GM20000 (cell line): Measurements from ENCODE around the gene KRT72.

Source experiments
- DNase-seq: peaks from one replicate; pipeline ENCODE4 v3.0.0; 2012; ENCODE audit warnings: low spot score
- TF ChIP-seq, protein P1 (sequence below): IDR thresholded peaks from 2 replicates; pipeline ENCODE4 v1.5.1; 2012; ENCODE audit warnings: mild to moderate bottlenecking, control low read depth; ENCODE audit errors: extremely low read depth, missing control alignments

KRT72 gene

GRCh38 chr12:52618216-52618615 is 17.0 kb upstream of the KRT72 start, which contains the start of gene KRT73:
Gene KRT73, minus strand, starts transcription at chr12:52618559. Its CDS starts 35 bp downstream, at chr12:52618524.
- TF ChIP-seq, protein P1, sequence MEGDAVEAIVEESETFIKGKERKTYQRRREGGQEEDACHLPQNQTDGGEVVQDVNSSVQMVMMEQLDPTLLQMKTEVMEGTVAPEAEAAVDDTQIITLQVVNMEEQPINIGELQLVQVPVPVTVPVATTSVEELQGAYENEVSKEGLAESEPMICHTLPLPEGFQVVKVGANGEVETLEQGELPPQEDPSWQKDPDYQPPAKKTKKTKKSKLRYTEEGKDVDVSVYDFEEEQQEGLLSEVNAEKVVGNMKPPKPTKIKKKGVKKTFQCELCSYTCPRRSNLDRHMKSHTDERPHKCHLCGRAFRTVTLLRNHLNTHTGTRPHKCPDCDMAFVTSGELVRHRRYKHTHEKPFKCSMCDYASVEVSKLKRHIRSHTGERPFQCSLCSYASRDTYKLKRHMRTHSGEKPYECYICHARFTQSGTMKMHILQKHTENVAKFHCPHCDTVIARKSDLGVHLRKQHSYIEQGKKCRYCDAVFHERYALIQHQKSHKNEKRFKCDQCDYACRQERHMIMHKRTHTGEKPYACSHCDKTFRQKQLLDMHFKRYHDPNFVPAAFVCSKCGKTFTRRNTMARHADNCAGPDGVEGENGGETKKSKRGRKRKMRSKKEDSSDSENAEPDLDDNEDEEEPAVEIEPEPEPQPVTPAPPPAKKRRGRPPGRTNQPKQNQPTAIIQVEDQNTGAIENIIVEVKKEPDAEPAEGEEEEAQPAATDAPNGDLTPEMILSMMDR: no peak
- no peak for DNase-seq

- TF ChIP-seq, protein P1: no peak
- no peak for DNase-seq
Observed at GRCh38 chr12:52617403-52617785, 16.1 kb upstream of the KRT72 start.

- DNase-seq: no peak
- TF ChIP-seq, protein P1: no peak
Observed at GRCh38 chr12:52616680-52617402, 15.6 kb upstream of the KRT72 start.

GRCh38 chr12:52615912-52616311 is 14.6 kb upstream of the KRT72 start:
- TF ChIP-seq, protein P1: no peak
- no peak for DNase-seq

- DNase-seq: no peak
- TF ChIP-seq, protein P1: no peak
Observed at GRCh38 chr12:52615208-52615868, 14.1 kb upstream of the KRT72 start.

DNA sequence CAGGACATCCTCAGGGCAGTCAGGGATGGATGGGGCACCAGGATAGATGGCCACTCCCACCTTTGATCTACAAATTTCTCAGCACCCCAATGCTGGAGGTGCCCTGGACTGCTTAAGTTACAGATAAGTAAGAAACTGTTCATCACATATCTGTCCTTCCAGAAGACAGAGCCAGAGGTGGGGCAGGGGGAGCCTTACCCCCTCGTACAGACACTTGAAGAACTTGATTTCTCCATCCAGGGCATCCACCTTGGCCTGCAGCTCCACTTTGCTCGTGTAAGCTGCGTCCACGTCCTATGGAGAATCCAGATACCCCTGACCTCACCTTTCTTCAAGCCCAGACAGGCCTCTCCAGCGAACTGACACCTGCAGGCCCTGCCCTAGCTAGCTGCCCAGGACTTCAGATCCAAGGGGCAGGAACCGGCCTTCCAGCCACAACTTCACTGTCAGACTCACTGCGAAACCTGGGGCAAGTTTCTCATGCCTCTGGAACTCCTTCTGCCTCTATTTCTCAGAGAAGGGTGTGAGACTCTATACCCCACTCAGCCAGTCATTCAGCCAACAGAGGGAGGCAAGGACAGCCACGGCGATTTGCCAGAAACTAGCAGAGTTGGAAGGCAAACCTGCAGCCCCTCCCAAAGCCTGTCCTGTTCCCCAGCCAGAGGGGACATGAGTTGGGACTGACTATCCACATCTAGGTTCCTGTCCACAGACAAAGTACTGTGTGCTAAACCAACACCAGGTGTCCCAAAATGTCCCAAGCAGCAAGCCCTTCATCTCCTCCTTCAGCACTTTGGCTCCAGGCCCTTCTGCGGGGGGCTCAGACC is 13.3 kb upstream of the KRT72 start:
- TF ChIP-seq, protein P1: no peak
- no peak for DNase-seq

DNA sequence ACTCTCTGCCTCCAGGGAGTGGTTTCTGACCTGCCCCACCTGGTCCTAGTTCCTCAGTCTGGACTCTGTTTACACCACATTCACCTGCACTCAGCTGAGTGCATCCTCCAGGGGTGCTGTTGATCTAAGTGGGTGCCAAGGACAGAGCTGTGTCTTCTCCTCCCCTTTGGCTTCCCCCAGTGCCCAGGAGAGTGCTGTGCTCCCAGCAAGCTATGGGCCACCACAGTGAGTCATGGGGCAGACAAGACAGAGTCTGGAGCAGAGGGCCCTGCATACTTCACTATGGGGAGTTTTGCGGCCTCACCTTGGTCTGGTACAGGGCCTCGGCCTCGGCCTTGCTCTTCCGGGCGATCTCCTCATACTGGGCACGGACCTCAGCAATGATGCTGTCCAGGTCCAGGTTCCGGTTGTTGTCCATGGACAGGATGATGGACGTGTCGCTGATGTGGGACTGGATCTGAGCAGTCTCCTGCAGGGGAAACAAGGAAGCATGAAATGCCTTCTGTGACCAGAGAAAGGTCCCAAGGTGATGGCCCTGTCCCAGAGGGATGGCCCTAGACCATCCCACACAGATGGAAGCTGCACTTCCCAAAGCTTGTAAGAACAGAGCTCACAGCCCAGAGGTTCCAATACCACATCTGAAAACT is 12.2 kb upstream of the KRT72 start:
- TF ChIP-seq, protein P1: no peak
- DNase-seq: no peak
